GM18502 (cell line): ENCODE results near the gene USP13.

ENCODE experiments used
- ATAC-seq: cut with Tn5 transposase; IDR thresholded peaks from one replicate; pipeline ENCODE4 v1.9.1; 2021; ENCODE audit warnings: mild to moderate bottlenecking; ENCODE audit not compliant: unreplicated experiment, poor library complexity

Gene USP13

GRCh38 chr3:179731544-179731943 lies 78.7 kb downstream of the USP13 start:
- ATAC-seq: no peak

- ATAC-seq: no peak
Observed at GRCh38 chr3:179732661-179733348, 80.0 kb downstream of the USP13 start.

GRCh38 chr3:179733797-179734196 lies 81.0 kb downstream of the USP13 start:
- ATAC-seq: no peak

GRCh38 chr3:179734497-179735281 lies 81.8 kb downstream of the USP13 start:
- ATAC-seq: no peak

- ATAC-seq: no peak
Observed at GRCh38 chr3:179735321-179735720, 82.5 kb downstream of the USP13 start.

GRCh38 chr3:179738998-179739397 lies 86.2 kb downstream of the USP13 start:
- ATAC-seq: no peak

- ATAC-seq: no peak
Observed at GRCh38 chr3:179739816-179740594, 87.2 kb downstream of the USP13 start.

- ATAC-seq: no peak
Observed at GRCh38 chr3:179743913-179744312, 91.1 kb downstream of the USP13 start.

GRCh38 chr3:179744667-179745066 lies 91.8 kb downstream of the USP13 start:
- ATAC-seq: no peak

GRCh38 chr3:179745079-179745478 lies 92.2 kb downstream of the USP13 start:
- ATAC-seq: no peak

GRCh38 chr3:179745716-179746115 lies 92.9 kb downstream of the USP13 start:
- ATAC-seq: no peak

- ATAC-seq: peak; percentile 69
Observed at GRCh38 chr3:179750720-179751328, 98.0 kb downstream of the USP13 start.

- no peak for ATAC-seq
Observed at GRCh38 chr3:179760944-179761343, 108.1 kb downstream of the USP13 start.

GRCh38 chr3:179765396-179765795 lies 112.6 kb downstream of the USP13 start:
- ATAC-seq: no peak

- ATAC-seq: no peak
Observed at GRCh38 chr3:179766416-179767133, 113.7 kb downstream of the USP13 start.

- ATAC-seq: no peak
Observed at GRCh38 chr3:179768080-179768479, 115.2 kb downstream of the USP13 start.

- ATAC-seq: no peak
Observed at GRCh38 chr3:179769411-179770247, 116.8 kb downstream of the USP13 start.

- no peak for ATAC-seq
Observed at GRCh38 chr3:179771797-179772196, 119.0 kb downstream of the USP13 start.

GRCh38 chr3:179772297-179772696 lies 119.5 kb downstream of the USP13 start:
- ATAC-seq: no peak
